Spleen (tissue), 11 donors: ENCODE data around the gene GRIN3B. TPM values are rescaled to one million over a fixed set of nuclear protein-coding genes. Genes with fewer than 3 reads are reported as not detected.

Source experiments
- DNase-seq: peaks from one replicate; pipeline ENCODE4 v3.0.0-alpha.2; 2020
- H3K27ac ChIP-seq, 8 donors: fragments of 200-600 bp; sonication (generic) in 7 of 8; 1 replicate in 4 of 8; 2 replicates in 4 of 8; pipeline versions ENCODE4 v1.5.0 to v1.8.0; 2016 to 2021; ENCODE audit warnings: inconsistent platforms in 4 of 8, mild to moderate bottlenecking in 4 of 8, moderate library complexity in 1 of 8
- H3K27me3 ChIP-seq, 7 donors: fragments of 200-600 bp; sonication (generic) in 6 of 7; replicated peaks in 1 of 7; 1 replicate in 4 of 7; 2 replicates in 3 of 7; pipeline versions ENCODE4 v1.5.0 to v1.8.0; 2016 to 2021; ENCODE audit warnings: inconsistent platforms in 3 of 7, mild to moderate bottlenecking in 1 of 7
- H3K36me3 ChIP-seq, 6 donors: fragments of 200-600 bp; sonication (generic) in 5 of 6; 1 replicate in 4 of 6; 2 replicates in 2 of 6; pipeline versions ENCODE4 v1.5.0 to v1.8.0; 2016 to 2021; ENCODE audit warnings: inconsistent platforms in 2 of 6
- H3K4me1 ChIP-seq, 6 donors: fragments of 200-600 bp; sonication (generic) in 5 of 6; 1 replicate in 3 of 6; 2 replicates in 3 of 6; pipeline versions ENCODE4 v1.5.0 to v1.8.0; 2016 to 2021; ENCODE audit warnings: inconsistent platforms in 3 of 6
- H3K4me3 ChIP-seq, 8 donors: fragments of 200-600 bp; sonication (generic) in 7 of 8; 1 replicate in 4 of 8; 2 replicates in 4 of 8; pipeline versions ENCODE4 v1.5.0 to v1.8.0; 2016 to 2021; ENCODE audit warnings: inconsistent platforms in 4 of 8, mild to moderate bottlenecking in 4 of 8, moderate library complexity in 2 of 8
- H3K9me3 ChIP-seq, 8 donors: fragments of 200-600 bp; sonication (generic) in 7 of 8; 1 replicate in 4 of 8; 2 replicates in 4 of 8; pipeline versions ENCODE4 v1.5.0 to v1.8.0; 2016 to 2021; ENCODE audit warnings: inconsistent platforms in 4 of 8
- POLR2A ChIP-seq, 3 donors: fragments of 450-650 bp; IDR thresholded peaks; one replicate each; pipeline ENCODE4 v1.5.1; 2017; ENCODE audit warnings: antibody characterized with exemption in 3 of 3, mild to moderate bottlenecking in 1 of 3
- POLR2AphosphoS5 ChIP-seq, 3 donors: sonication (generic); formaldehyde crosslinking; IDR thresholded peaks; one replicate each; pipeline ENCODE4 v1.5.1; 2017; ENCODE audit warnings: antibody characterized with exemption in 3 of 3
- WGBS, 5 donors: extraction: QIAGEN DNeasy Blood & Tissue Kit in 3 of 5; methylation state at CpG; one replicate each; pipeline versions ENCODE4 v1.1.5 to v1.1.7; 2013 to 2018; 5-methylcytosine and 5-hydroxymethylcytosine counted together
- intact Hi-C: fragments of 100-400 bp; cut with DNase I; formaldehyde crosslinking; loops from one replicate; pipeline ENCODE4 v1.15.0; 2023; ENCODE audit warnings: low total_unique reads
- polyA plus RNA-seq, 3 donors: library from polyadenylated mRNA; stranded (reverse); fragments of 200-250 nt; gene quantifications; one replicate each; pipeline ENCODE4 v1.2.1, GENCODE V29; 2013
- total RNA-seq, 7 donors: library from RNA; depleted of rRNA in 3 of 7; stranded (reverse); fragments of >200 nt in 3 of 7; fragmentation: NEBNext Ultra II Directional in 4 of 7; extraction: Animal tissue kit (Norgen Biotek cat#: 25700) in 4 of 7; gene quantifications; one replicate each; pipeline versions ENCODE4 v1.1.0 to v1.2.1, GENCODE V29; 2016 to 2021
- TF ChIP-seq, protein P1 (sequence below), 11 experiments: fragments of 200-600 bp in 7 of 11; fragments of 450-650 bp in 4 of 11; sonication (generic) in 4 of 11; IDR thresholded peaks in 8 of 11; conservative IDR thresholded peaks in 3 of 11; 1 replicate in 7 of 11; 2 replicates in 4 of 11; pipeline versions ENCODE4 v1.4.0 to v1.8.0; 2016 to 2021; ENCODE audit warnings: antibody characterized with exemption in 11 of 11, inconsistent platforms in 4 of 11, mild to moderate bottlenecking in 1 of 11
- donor health status: healthy with polysubstance abuse.
- donor health status: DM: no; HTN: no; CAD: no; lungs with moderate emphysema.
- donor health status: DM: no; HTN: no; CAD: no.
- donor health status: Bipolar disorder and iron deficiency.
- donor health status: healthy.
- donor health status: DM: no; HTN: no; CAD: no.
- donor health status: DM: yes; HTN: yes; CAD: no.

Gene GRIN3B
- total and polyA plus RNA-seq, 10 donors = 0.07 to 0.11 TPM; not detected in 8

GRCh38 chr19:960020-960419, 40.2 kb upstream of the GRIN3B start:
- Histone ChIP-seq H3K4me3 (no peak overlapping the region), H3K4me1 (peaks cover 0 to 23% (median 5%) of the 10 kb centered on the region in 6 donors), H3K27me3 (no peaks in the 10 kb centered on the region), H3K27ac (no peak overlapping the region), H3K9me3 (no peaks in the 10 kb centered on the region), H3K36me3 (peaks cover 0 to 62% (median 14%) of the 10 kb centered on the region in 6 donors)
- intact Hi-C loops = no loop called here
- 61 to 78% (median 69%) methylated on average over 9 to 12 of the region's 12 CpGs for WGBS, 5 donors
- TF ChIP-seq POLR2AphosphoS5 (IDR thresholded peaks at IDR 0.05) (no peak), POLR2A (IDR thresholded peaks at IDR 0.05) (no peak)
- TF ChIP-seq, protein P1, sequence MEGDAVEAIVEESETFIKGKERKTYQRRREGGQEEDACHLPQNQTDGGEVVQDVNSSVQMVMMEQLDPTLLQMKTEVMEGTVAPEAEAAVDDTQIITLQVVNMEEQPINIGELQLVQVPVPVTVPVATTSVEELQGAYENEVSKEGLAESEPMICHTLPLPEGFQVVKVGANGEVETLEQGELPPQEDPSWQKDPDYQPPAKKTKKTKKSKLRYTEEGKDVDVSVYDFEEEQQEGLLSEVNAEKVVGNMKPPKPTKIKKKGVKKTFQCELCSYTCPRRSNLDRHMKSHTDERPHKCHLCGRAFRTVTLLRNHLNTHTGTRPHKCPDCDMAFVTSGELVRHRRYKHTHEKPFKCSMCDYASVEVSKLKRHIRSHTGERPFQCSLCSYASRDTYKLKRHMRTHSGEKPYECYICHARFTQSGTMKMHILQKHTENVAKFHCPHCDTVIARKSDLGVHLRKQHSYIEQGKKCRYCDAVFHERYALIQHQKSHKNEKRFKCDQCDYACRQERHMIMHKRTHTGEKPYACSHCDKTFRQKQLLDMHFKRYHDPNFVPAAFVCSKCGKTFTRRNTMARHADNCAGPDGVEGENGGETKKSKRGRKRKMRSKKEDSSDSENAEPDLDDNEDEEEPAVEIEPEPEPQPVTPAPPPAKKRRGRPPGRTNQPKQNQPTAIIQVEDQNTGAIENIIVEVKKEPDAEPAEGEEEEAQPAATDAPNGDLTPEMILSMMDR (IDR thresholded peaks at IDR 0.05 in 8 of 11, conservative IDR thresholded peaks at IDR 0.05 in 3 of 11) = no peak
- DNase-seq = no peak

- 74 to 89% (median 81%) methylated on average over 5 to 8 of the region's 8 CpGs for WGBS, 5 donors
- Histone ChIP-seq H3K27me3 (no peaks in the 10 kb centered on the region), H3K9me3 (no peaks in the 10 kb centered on the region), H3K4me3 (no peak overlapping the region), H3K4me1 (peaks cover 0 to 18% (median 3%) of the 10 kb centered on the region in 6 donors), H3K27ac (no peak overlapping the region), H3K36me3 (peaks cover 0 to 68% (median 19%) of the 10 kb centered on the region in 6 donors)
- TF ChIP-seq, protein P1 (IDR thresholded peaks at IDR 0.05 in 8 of 11, conservative IDR thresholded peaks at IDR 0.05 in 3 of 11) = no peak
- TF ChIP-seq POLR2AphosphoS5 (IDR thresholded peaks at IDR 0.05) (no peak), POLR2A (IDR thresholded peaks at IDR 0.05) (no peak)
- no peak for DNase-seq
- intact Hi-C loops = no loop called here
Observed at GRCh38 chr19:960601-960938, 39.6 kb upstream of the GRIN3B start.

DNA sequence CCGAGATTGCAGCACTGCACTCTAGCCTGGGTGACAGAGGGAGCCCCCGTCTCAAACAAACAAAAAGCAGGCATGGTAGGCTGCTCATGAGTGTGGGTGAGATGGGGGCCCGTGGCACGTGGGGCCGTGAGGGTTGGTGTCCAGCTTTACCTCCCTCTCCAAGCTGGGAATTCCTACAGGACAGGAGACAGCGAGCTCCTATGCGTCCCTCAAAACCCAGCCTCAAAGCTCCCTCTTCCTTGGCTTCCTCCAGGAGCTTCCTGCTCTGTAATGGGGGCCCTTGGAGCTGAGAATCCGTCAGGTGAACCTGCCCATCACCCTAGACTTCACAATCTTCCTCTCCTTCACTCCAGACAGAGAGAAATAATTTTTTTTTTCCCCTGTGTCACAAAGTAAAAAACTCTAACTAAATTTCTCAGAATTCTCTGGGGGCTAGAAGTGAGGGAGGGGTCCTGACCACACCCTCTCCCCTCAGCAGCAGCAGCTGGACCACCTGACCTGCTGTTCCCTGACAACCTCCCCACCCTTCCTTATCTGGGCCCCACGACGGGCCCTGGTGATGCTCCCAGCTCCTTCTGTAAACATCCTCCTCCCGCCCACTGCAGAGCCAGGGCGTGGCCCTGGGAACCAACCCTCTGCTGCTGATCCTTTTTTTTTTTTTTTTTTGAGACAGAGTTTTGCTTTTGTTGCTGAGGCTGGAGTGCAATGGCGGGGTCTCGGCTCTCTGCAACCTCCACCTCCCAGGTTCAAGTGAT, 38.2 kb upstream of the GRIN3B start:
- Histone ChIP-seq H3K4me1 (peaks cover 0 to 3% (median 0%) of the 10 kb centered on the region in 6 donors), H3K27ac (no peak overlapping the region), H3K36me3 (peaks cover 0 to 82% (median 30%) of the 10 kb centered on the region in 6 donors), H3K9me3 (peaks cover 0 to 6% (median 0%) of the 10 kb centered on the region in 8 donors), H3K27me3 (no peaks in the 10 kb centered on the region), H3K4me3 (no peak overlapping the region)
- no peak for DNase-seq
- 77 to 87% (median 82%) methylated on average over 13 to 14 of the region's 14 CpGs for WGBS, 5 donors
- TF ChIP-seq, protein P1 (IDR thresholded peaks at IDR 0.05 in 8 of 11, conservative IDR thresholded peaks at IDR 0.05 in 3 of 11) = no peak
- no peak for TF ChIP-seq POLR2A (IDR thresholded peaks at IDR 0.05)
- TF ChIP-seq POLR2AphosphoS5 (IDR thresholded peaks at IDR 0.05) = no peak
- intact Hi-C loops = no loop called here

DNA sequence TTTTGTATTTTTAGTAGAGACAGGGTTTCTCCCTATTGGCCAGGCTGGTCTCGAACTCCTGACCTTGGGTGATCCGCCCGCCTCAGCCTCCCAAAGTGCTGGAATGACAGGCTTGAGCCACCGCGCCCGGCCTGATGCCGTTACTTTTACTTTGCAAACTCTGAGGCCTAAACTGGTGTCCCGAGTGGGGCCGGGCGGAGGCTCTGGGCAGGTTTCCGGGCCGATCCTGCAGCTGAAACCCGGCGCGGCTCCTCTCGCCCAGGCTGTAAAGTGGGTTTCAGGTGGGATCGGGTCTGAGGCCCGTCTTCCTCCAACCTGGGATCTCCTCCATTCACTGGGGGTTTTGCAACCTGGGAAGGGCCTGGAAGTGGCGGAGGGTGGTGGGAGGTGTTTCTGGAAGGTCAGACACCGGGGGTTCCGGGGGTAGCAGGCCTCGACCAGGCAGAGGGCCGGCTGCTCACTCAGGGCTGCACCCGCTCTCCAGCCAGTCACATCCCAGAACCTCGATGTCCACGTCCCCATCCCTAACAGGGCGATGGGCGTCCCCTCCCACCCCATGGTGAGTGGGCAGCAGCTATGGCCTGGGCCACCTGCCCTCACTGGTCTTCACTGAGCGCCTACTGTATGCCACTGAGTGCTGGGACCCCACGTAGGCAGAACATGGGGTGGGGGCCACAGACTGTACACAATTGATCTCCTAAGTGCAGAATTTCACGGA, 37.4 kb upstream of the GRIN3B start:
- WGBS, 5 donors = 88 to 94% (median 91%) methylated on average over 25 to 31 of the region's 31 CpGs
- H3K27ac ChIP-seq = no peak overlapping the region
- intact Hi-C loops = no loop called here
- H3K27me3 ChIP-seq = no peaks in the 10 kb centered on the region
- peaks cover 0 to 6% (median 0%) of the 10 kb centered on the region in 8 donors for H3K9me3 ChIP-seq
- no peaks in the 10 kb centered on the region for H3K4me1 ChIP-seq
- TF ChIP-seq, protein P1 (IDR thresholded peaks at IDR 0.05 in 8 of 11, conservative IDR thresholded peaks at IDR 0.05 in 3 of 11) = no peak
- TF ChIP-seq POLR2A (IDR thresholded peaks at IDR 0.05) (no peak), POLR2AphosphoS5 (IDR thresholded peaks at IDR 0.05) (no peak)
- no peak overlapping the region for H3K4me3 ChIP-seq
- peaks cover 0 to 90% (median 36%) of the 10 kb centered on the region in 6 donors for H3K36me3 ChIP-seq
- DNase-seq = no peak
